H9 (cell line): ENCODE results near the gene VPS54. TPM values are rescaled to one million over a fixed set of nuclear protein-coding genes. Genes with fewer than 3 reads are reported as not detected.

Source experiments
- DNase-seq: peaks from one replicate; pipeline ENCODE4 v3.0.0-alpha.2; 2017
- H2AFZ ChIP-seq: one replicate; pipeline ENCODE4 v1.6.1; 2013; ENCODE audit warnings: mild to moderate bottlenecking, low read length, control low read depth, moderate library complexity
- H2AK5ac ChIP-seq: 2 replicates; pipeline ENCODE4 v1.6.1; 2013; ENCODE audit warnings: low read length, control low read depth, mixed read lengths; ENCODE audit not compliant: insufficient read length
- H2BK120ac ChIP-seq: one replicate; pipeline ENCODE4 v1.6.1; 2013; ENCODE audit warnings: low read depth, mild to moderate bottlenecking, low read length, control low read depth, inconsistent platforms; ENCODE audit not compliant: poor library complexity, severe bottlenecking
- H2BK12ac ChIP-seq: 2 replicates; pipeline ENCODE4 v1.6.1; 2013; ENCODE audit warnings: low read length, control low read depth, mixed read lengths, low read depth; ENCODE audit not compliant: insufficient read length
- H2BK15ac ChIP-seq: 2 replicates; pipeline ENCODE4 v1.6.1; 2013; ENCODE audit warnings: low read depth, low read length, control low read depth
- H2BK20ac ChIP-seq: one replicate; pipeline ENCODE4 v1.6.1; 2013; ENCODE audit warnings: low read depth, mild to moderate bottlenecking, low read length, control low read depth, inconsistent platforms; ENCODE audit not compliant: poor library complexity, severe bottlenecking
- H2BK5ac ChIP-seq: 2 replicates; pipeline ENCODE4 v1.6.1; 2013; ENCODE audit warnings: low read length, control low read depth, mixed read lengths; ENCODE audit not compliant: insufficient read length
- H3K14ac ChIP-seq: 2 replicates; pipeline ENCODE4 v1.6.1; 2013; ENCODE audit warnings: low read length, control low read depth; ENCODE audit not compliant: insufficient read depth
- H3K18ac ChIP-seq: 2 replicates; pipeline ENCODE4 v1.6.1; 2013; ENCODE audit warnings: low read depth, mild to moderate bottlenecking, mixed read lengths, low read length, control low read depth; ENCODE audit not compliant: insufficient read length
- H3K23ac ChIP-seq: 2 replicates; pipeline ENCODE4 v1.6.1; 2013; ENCODE audit warnings: low read length, control low read depth, mixed read lengths, low read depth; ENCODE audit not compliant: insufficient read length
- H3K23me2 ChIP-seq: 2 replicates; pipeline ENCODE4 v1.6.1; 2013; ENCODE audit warnings: low read depth, mild to moderate bottlenecking, mixed read lengths, low read length, control low read depth; ENCODE audit not compliant: insufficient read length, poor library complexity, severe bottlenecking
- H3K27ac ChIP-seq: 2 replicates; pipeline ENCODE4 v1.5.1; 2013; ENCODE audit warnings: low read length, control low read depth, mixed read lengths, low read depth; ENCODE audit not compliant: insufficient read length
- H3K27me3 ChIP-seq: 2 replicates; pipeline ENCODE4 v1.6.1; 2013; ENCODE audit warnings: low read length, control low read depth, inconsistent platforms; ENCODE audit not compliant: insufficient read depth
- H3K4ac ChIP-seq: 2 replicates; pipeline ENCODE4 v1.6.1; 2013; ENCODE audit warnings: low read depth, mild to moderate bottlenecking, control low read depth, inconsistent platforms, low read length, moderate library complexity
- H3K4me1 ChIP-seq: 2 replicates; pipeline ENCODE4 v1.6.1; 2013; ENCODE audit warnings: low read length, control low read depth, inconsistent platforms; ENCODE audit not compliant: insufficient read depth
- H3K4me2 ChIP-seq: 2 replicates; pipeline ENCODE4 v1.6.1; 2013; ENCODE audit warnings: low read length, control low read depth, mixed read lengths; ENCODE audit not compliant: insufficient read length, insufficient read depth
- H3K56ac ChIP-seq: 2 replicates; pipeline ENCODE4 v1.6.1; 2013; ENCODE audit warnings: low read depth, mild to moderate bottlenecking, mixed read lengths, low read length, control low read depth; ENCODE audit not compliant: insufficient read length
- H3K79me1 ChIP-seq: 2 replicates; pipeline ENCODE4 v1.6.1; 2013; ENCODE audit warnings: low read depth, mild to moderate bottlenecking, moderate library complexity, low read length, control low read depth, inconsistent platforms; ENCODE audit not compliant: insufficient read depth, poor library complexity, severe bottlenecking
- H3K79me2 ChIP-seq: 2 replicates; pipeline ENCODE4 v1.6.1; 2013; ENCODE audit warnings: low read length, control low read depth, inconsistent platforms; ENCODE audit not compliant: insufficient read depth
- H3K9ac ChIP-seq: 2 replicates; pipeline ENCODE4 v1.6.1; 2013; ENCODE audit warnings: low read length, control low read depth, mixed read lengths; ENCODE audit not compliant: insufficient read length; ENCODE audit errors: extremely low read depth
- H3K9me3 ChIP-seq: one replicate; pipeline ENCODE4 v1.6.1; 2013; ENCODE audit warnings: low read depth, low read length, inconsistent platforms; ENCODE audit not compliant: control insufficient read depth
- H3T11ph ChIP-seq: one replicate; pipeline ENCODE4 v1.6.1; 2013; ENCODE audit warnings: mild to moderate bottlenecking, low read length, control low read depth, inconsistent platforms
- H4K20me1 ChIP-seq: one replicate; pipeline ENCODE4 v1.6.1; 2013; ENCODE audit not compliant: control insufficient read depth, insufficient read length, insufficient read depth
- H4K5ac ChIP-seq: 2 replicates; pipeline ENCODE4 v1.6.1; 2013; ENCODE audit warnings: low read depth, mild to moderate bottlenecking, mixed read lengths, low read length, control low read depth; ENCODE audit not compliant: insufficient read length
- H4K8ac ChIP-seq: replicated peaks from 2 replicates; pipeline ENCODE4 v1.6.1; 2013; ENCODE audit warnings: low read length, control low read depth, mixed read lengths, low read depth; ENCODE audit not compliant: insufficient read length
- H4K91ac ChIP-seq: 2 replicates; pipeline ENCODE4 v1.6.1; 2013; ENCODE audit warnings: low read depth, mild to moderate bottlenecking, moderate library complexity, mixed read lengths, low read length, control low read depth; ENCODE audit not compliant: insufficient read length
- H3K27ac Mint-ChIP-seq, 3 experiments: 2 replicates in 2 of 3; 3 replicates in 1 of 3; pipeline ENCODE4 v1.8.0; 2020 to 2021; ENCODE audit warnings: mixed read lengths in 3 of 3, mild to moderate bottlenecking in 1 of 3, moderate library complexity in 1 of 3
- H3K27me3 Mint-ChIP-seq: 2 replicates; pipeline ENCODE4 v1.8.0; 2021; ENCODE audit warnings: low read depth, mild to moderate bottlenecking, moderate library complexity, mixed read lengths
- H3K36me3 Mint-ChIP-seq, 3 experiments: 2 replicates in 2 of 3; 3 replicates in 1 of 3; pipeline ENCODE4 v1.8.0; 2020 to 2021; ENCODE audit warnings: low read depth in 3 of 3, mixed read lengths in 3 of 3; ENCODE audit not compliant: insufficient read depth in 1 of 3
- H3K4me1 Mint-ChIP-seq, 2 experiments: 2 replicates each; pipeline ENCODE4 v1.8.0; 2020; ENCODE audit warnings: mixed read lengths in 2 of 2
- H3K4me3 Mint-ChIP-seq, 2 experiments: 2 replicates in 1 of 2; 3 replicates in 1 of 2; pipeline ENCODE4 v1.8.0; 2020 to 2021; ENCODE audit warnings: mild to moderate bottlenecking in 2 of 2, mixed read lengths in 2 of 2, moderate library complexity in 1 of 2
- H3K9me3 Mint-ChIP-seq, 2 experiments: 2 replicates in 1 of 2; 3 replicates in 1 of 2; pipeline ENCODE4 v1.8.0; 2020; ENCODE audit warnings: mild to moderate bottlenecking in 2 of 2, mixed read lengths in 2 of 2, moderate library complexity in 1 of 2
- CTCF ChIP-seq: fragments of 200-600 bp; sonication (generic); conservative IDR thresholded peaks from 3 replicates; pipeline ENCODE4 v1.8.0; 2021; ENCODE audit warnings: antibody characterized with exemption, mild to moderate bottlenecking
- WGBS: extraction: QIAGEN DNeasy Blood & Tissue Kit; methylation state at CpG from one replicate; pipeline ENCODE4 v1.1.7; 2013; ENCODE audit warnings: missing lambda C conversion rate, low lambda C conversion rate, mixed read lengths; ENCODE audit not compliant: insufficient read length; ENCODE audit errors: extremely low coverage; 5-methylcytosine and 5-hydroxymethylcytosine counted together
- total RNA-seq: library from RNA; stranded (reverse); gene quantifications from 2 replicates; pipeline ENCODE4 v1.2.1, GENCODE V29; 2021

VPS54 gene
- total RNA-seq, 1 experiment from 2014 or later = 13.4 TPM

- Histone ChIP-seq H3K4me2 (no peak overlapping the region), H4K91ac (no peak overlapping the region), H3K9ac (no peak overlapping the region), H3K23ac (no peak overlapping the region), H3K23me2 (no peaks in the 10 kb centered on the region), H2AFZ (no peak overlapping the region), H3K4ac (no peak overlapping the region), H2BK12ac (no peak overlapping the region), H4K8ac (no peak overlapping the region), H4K20me1 (no peaks in the 10 kb centered on the region), H3K4me1 (peaks cover 1% of the 10 kb centered on the region; the same call in 1 of the 2 replicates), H3K27me3 (no peaks in the 10 kb centered on the region), H3K56ac (no peak overlapping the region), H3K27ac (no peak overlapping the region), H2BK5ac (no peak overlapping the region), H3K79me1 (no peaks in the 10 kb centered on the region), H2BK15ac (no peak overlapping the region), H2BK120ac (no peak overlapping the region), H3K18ac (no peak overlapping the region), H3K79me2 (no peaks in the 10 kb centered on the region), H2BK20ac (no peak overlapping the region), H3K9me3 (no peaks in the 10 kb centered on the region), H4K5ac (no peak overlapping the region), H3T11ph (no peak overlapping the region), H3K14ac (no peak overlapping the region), H2AK5ac (no peak overlapping the region)
- peaks cover 28 to 29% of the 10 kb centered on the region in 2 experiments for H3K4me1 Mint-ChIP-seq
- no peak overlapping the region for H3K27ac Mint-ChIP-seq
- DNase-seq = no peak
- no peak for TF ChIP-seq CTCF
- no peaks in the 10 kb centered on the region for H3K9me3 Mint-ChIP-seq
- H3K27me3 Mint-ChIP-seq = no peaks in the 10 kb centered on the region
- H3K4me3 Mint-ChIP-seq = no peak overlapping the region
- WGBS = no CpG with 5 or more reads among the region's 2 CpGs
- no peaks in the 10 kb centered on the region for H3K36me3 Mint-ChIP-seq
These were observed 36.8 kb upstream of the VPS54 start for GRCh38 chr2:64056021-64056420.
